Panc1 (cell line): Measurements from ENCODE around the gene ADORA1. TPM values are rescaled to one million over a fixed set of nuclear protein-coding genes. Genes with fewer than 3 reads are reported as not detected.

Experiments
- ATAC-seq: fragments of 200-7000 bp; cut with Tn5 transposase; 2 replicates; pipeline ENCODE4 v1.9.1; 2020; ENCODE audit warnings: mild to moderate bottlenecking, moderate library complexity
- BruUV-seq: library from RNA; stranded (reverse); fragments of 400-500 nt; replicated peaks from 2 replicates; lab custom pipeline; 2021; lab: Mats Ljungman, UMichigan
- CTCF ChIA-PET: fragments of 300-600 bp; sonication (Branson Sonifier 250); formaldehyde crosslinking; loops from one replicate; lab custom pipeline; 2022; ENCODE audit warnings: antibody characterized with exemption; lab: Charles Lee
- POLR2A ChIA-PET: fragments of 300-600 bp; sonication (Branson Sonifier 250); formaldehyde crosslinking; loops from one replicate; lab custom pipeline; 2022; ENCODE audit warnings: antibody characterized with exemption; lab: Charles Lee
- DNase-seq: peaks from one replicate; pipeline ENCODE4 v3.0.0-alpha.2; 2010; ENCODE audit warnings: low read depth, low spot score
- H3K27ac ChIP-seq: 2 replicates; pipeline ENCODE4 v1.5.1; 2011; ENCODE audit warnings: mild to moderate bottlenecking, low read length, inconsistent platforms
- H3K27me3 ChIP-seq: fragments of 200-500 bp; sonication (Bioruptor generic); 2 replicates; pipeline ENCODE4 v1.6.0; 2014; ENCODE audit warnings: low read length, inconsistent platforms; ENCODE audit not compliant: control insufficient read depth, insufficient read depth
- H3K36me3 ChIP-seq: fragments of 200-500 bp; sonication (Bioruptor generic); 2 replicates; pipeline ENCODE4 v1.5.1; 2014; ENCODE audit warnings: inconsistent platforms, mild to moderate bottlenecking, low read length, moderate library complexity; ENCODE audit not compliant: control insufficient read depth, insufficient read depth
- H3K4me1 ChIP-seq: 2 replicates; pipeline ENCODE4 v1.5.1; 2011; ENCODE audit warnings: inconsistent platforms, mild to moderate bottlenecking, low read length, moderate library complexity; ENCODE audit not compliant: control insufficient read depth, insufficient read depth
- H3K4me3 ChIP-seq, 2 experiments: 2 replicates each; pipeline ENCODE4 v1.5.1; 2011 to 2012; ENCODE audit warnings: low read depth in 2 of 2, low read length in 2 of 2, mild to moderate bottlenecking in 2 of 2, inconsistent platforms in 1 of 2, moderate library complexity in 1 of 2
- H3K9me3 ChIP-seq: fragments of 200-500 bp; sonication (Bioruptor generic); 2 replicates; pipeline ENCODE4 v1.5.1; 2014; ENCODE audit warnings: low read depth, mild to moderate bottlenecking, inconsistent platforms, low read length, moderate library complexity; ENCODE audit not compliant: control insufficient read depth, insufficient read depth
- POLR2AphosphoS5 ChIP-seq: IDR thresholded peaks from 2 replicates; pipeline ENCODE4 v1.6.1; 2012; ENCODE audit warnings: mild to moderate bottlenecking, low read depth, low read length, moderate library complexity
- REST ChIP-seq, 2 experiments: IDR thresholded peaks; 2 replicates each; pipeline ENCODE4 v1.6.1; 2011 to 2012; ENCODE audit warnings: low read depth in 2 of 2, control low read depth in 1 of 2, low read length in 1 of 2, mild to moderate bottlenecking in 1 of 2, moderate library complexity in 1 of 2; ENCODE audit not compliant: insufficient read depth in 1 of 2
- SIN3A ChIP-seq: IDR thresholded peaks from 2 replicates; pipeline ENCODE4 v1.6.1; 2012; ENCODE audit warnings: low read depth, mild to moderate bottlenecking, low read length, moderate library complexity, borderline replicate concordance; ENCODE audit not compliant: insufficient read depth
- TCF7L2 ChIP-seq: IDR thresholded peaks from 2 replicates; pipeline ENCODE4 v1.6.1; 2011; ENCODE audit warnings: mild to moderate bottlenecking, low read depth, low read length, inconsistent platforms
- in situ Hi-C: cut with HindIII; loops from 2 replicates; pipeline ENCODE4 v1.10.0; 2016; ENCODE audit warnings: low sequenced_read_pairs, low pct_unique_long_range_greater_than_20kb
- intact Hi-C: fragments of 100-400 bp; cut with micrococcal nuclease; formaldehyde crosslinking; loops from one replicate; pipeline ENCODE4 v1.10.0; 2022; ENCODE audit not compliant: unreplicated experiment
- total RNA-seq: library from RNA; stranded (reverse); gene quantifications from one replicate; pipeline ENCODE4 v1.2.1, GENCODE V29; 2021; ENCODE audit not compliant: unreplicated experiment
- TF ChIP-seq, protein P1 (sequence below): fragments of 450-650 bp; IDR thresholded peaks from 2 replicates; pipeline ENCODE4 v1.5.1; 2017; ENCODE audit warnings: mild to moderate bottlenecking

The ADORA1 gene
- total RNA-seq, 1 experiment from 2014 or later: 8.5 TPM

- H3K27me3 ChIP-seq: peaks cover 4% of the 10 kb centered on the region
- no peaks in the 10 kb centered on the region for H3K36me3 ChIP-seq
- CTCF ChIA-PET: interaction anchor here (0.5 to 1.4 kb wide), 5 partner anchors 27 to 507 kb away, joined by 3 to 7 read pairs (median 4); no protein-coding TSS in a partner anchor
- TF ChIP-seq, protein P1, sequence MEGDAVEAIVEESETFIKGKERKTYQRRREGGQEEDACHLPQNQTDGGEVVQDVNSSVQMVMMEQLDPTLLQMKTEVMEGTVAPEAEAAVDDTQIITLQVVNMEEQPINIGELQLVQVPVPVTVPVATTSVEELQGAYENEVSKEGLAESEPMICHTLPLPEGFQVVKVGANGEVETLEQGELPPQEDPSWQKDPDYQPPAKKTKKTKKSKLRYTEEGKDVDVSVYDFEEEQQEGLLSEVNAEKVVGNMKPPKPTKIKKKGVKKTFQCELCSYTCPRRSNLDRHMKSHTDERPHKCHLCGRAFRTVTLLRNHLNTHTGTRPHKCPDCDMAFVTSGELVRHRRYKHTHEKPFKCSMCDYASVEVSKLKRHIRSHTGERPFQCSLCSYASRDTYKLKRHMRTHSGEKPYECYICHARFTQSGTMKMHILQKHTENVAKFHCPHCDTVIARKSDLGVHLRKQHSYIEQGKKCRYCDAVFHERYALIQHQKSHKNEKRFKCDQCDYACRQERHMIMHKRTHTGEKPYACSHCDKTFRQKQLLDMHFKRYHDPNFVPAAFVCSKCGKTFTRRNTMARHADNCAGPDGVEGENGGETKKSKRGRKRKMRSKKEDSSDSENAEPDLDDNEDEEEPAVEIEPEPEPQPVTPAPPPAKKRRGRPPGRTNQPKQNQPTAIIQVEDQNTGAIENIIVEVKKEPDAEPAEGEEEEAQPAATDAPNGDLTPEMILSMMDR: no peak
- TF ChIP-seq POLR2AphosphoS5 (no peak), SIN3A (no peak), TCF7L2 (no peak), REST (IDR thresholded peaks at IDR 0.05; ENCODE audit: insufficient read depth in 1 of 2, low read depth in 2 of 2, low read length in 1 of 2) (no peak)
- BruUV-seq: no TSS peak
- DNase-seq (no peak), ATAC-seq (no peak)
- H3K4me1 ChIP-seq: peaks cover 11% of the 10 kb centered on the region
- no peak overlapping the region for H3K27ac ChIP-seq
- in situ Hi-C loops: no loop called here
- POLR2A ChIA-PET: no interaction called here
- no peaks in the 10 kb centered on the region for H3K9me3 ChIP-seq
- intact Hi-C loops: no loop called here
- H3K4me3 ChIP-seq: no peak overlapping the region
These were observed 7.0 kb upstream of the ADORA1 start for GRCh38 chr1:203120325-203121153.

GRCh38 chr1:203121186-203122015, 6.1 kb upstream of the ADORA1 start:
- BruUV-seq: no TSS peak
- H3K4me3 ChIP-seq: no peak overlapping the region
- H3K27me3 ChIP-seq: peaks cover 4% of the 10 kb centered on the region
- intact Hi-C loops: no loop called here
- no peak for TF ChIP-seq TCF7L2
- no peak for TF ChIP-seq REST (IDR thresholded peaks at IDR 0.05; ENCODE audit: insufficient read depth in 1 of 2, low read depth in 2 of 2, low read length in 1 of 2)
- TF ChIP-seq POLR2AphosphoS5: no peak
- TF ChIP-seq SIN3A: no peak
- TF ChIP-seq, protein P1: no peak
- POLR2A ChIA-PET: no interaction called here
- DNase-seq (no peak), ATAC-seq (no peak)
- in situ Hi-C loops: no loop called here
- CTCF ChIA-PET: interaction anchor here (0.6 to 1.4 kb wide), 4 partner anchors 81 to 506 kb away, joined by 3 to 7 read pairs (median 4); no protein-coding TSS in a partner anchor
- peaks cover 12% of the 10 kb centered on the region for H3K4me1 ChIP-seq
- H3K27ac ChIP-seq: no peak overlapping the region
- no peaks in the 10 kb centered on the region for H3K36me3 ChIP-seq
- H3K9me3 ChIP-seq: no peaks in the 10 kb centered on the region
